DND-41 (cell line): ENCODE results near the gene KLF6.

Source experiments
- ATAC-seq: fragments of 200-7000 bp; cut with Tn5 transposase; 3 replicates; pipeline ENCODE4 v1.9.1; 2021; ENCODE audit warnings: low read depth; ENCODE audit not compliant: insufficient read depth
- DNase-seq: peaks from one replicate; pipeline ENCODE4 v3.0.0-alpha.2; 2020
- H2AFZ ChIP-seq: 2 replicates; pipeline ENCODE4 v1.6.0; 2012; ENCODE audit warnings: low read depth, low read length
- H3K27ac ChIP-seq: 2 replicates; pipeline ENCODE4 v1.5.1; 2012; ENCODE audit warnings: low read length, inconsistent platforms
- H3K27me3 ChIP-seq: fragments of 200-600 bp; sonication (generic); 2 replicates; pipeline ENCODE4 v1.6.0; 2012; ENCODE audit warnings: low read length, mild to moderate bottlenecking, inconsistent platforms; ENCODE audit not compliant: insufficient read depth, poor library complexity
- H3K36me3 ChIP-seq: 2 replicates; pipeline ENCODE4 v1.5.1; 2012; ENCODE audit warnings: low read length, inconsistent platforms; ENCODE audit not compliant: insufficient read depth
- H3K4me1 ChIP-seq: 2 replicates; pipeline ENCODE4 v1.5.1; 2012; ENCODE audit warnings: mild to moderate bottlenecking, low read length; ENCODE audit not compliant: insufficient read depth
- H3K4me2 ChIP-seq: 2 replicates; pipeline ENCODE4 v1.6.0; 2012; ENCODE audit warnings: mild to moderate bottlenecking, moderate library complexity, low read length, inconsistent platforms; ENCODE audit not compliant: insufficient read depth
- H3K4me3 ChIP-seq, 2 experiments: fragments of 200-600 bp in 1 of 2; shearing (Covaris generic) in 1 of 2; 2 replicates each; pipeline ENCODE4 v1.5.1; 2012 to 2016; ENCODE audit warnings: inconsistent platforms in 2 of 2, low read length in 2 of 2, mild to moderate bottlenecking in 2 of 2, low read depth in 1 of 2, moderate library complexity in 1 of 2
- H3K79me2 ChIP-seq: 2 replicates; pipeline ENCODE4 v1.6.0; 2012; ENCODE audit warnings: low read length, inconsistent platforms; ENCODE audit not compliant: insufficient read depth
- H3K9ac ChIP-seq: 2 replicates; pipeline ENCODE4 v1.6.0; 2012; ENCODE audit warnings: low read depth, mild to moderate bottlenecking, inconsistent platforms, low read length, moderate library complexity
- H3K9me3 ChIP-seq: 2 replicates; pipeline ENCODE4 v1.5.1; 2012; ENCODE audit warnings: low read length, moderate library complexity, mild to moderate bottlenecking, inconsistent platforms; ENCODE audit not compliant: insufficient read depth, severe bottlenecking
- H4K20me1 ChIP-seq: 2 replicates; pipeline ENCODE4 v1.6.0; 2012; ENCODE audit warnings: low read length; ENCODE audit not compliant: insufficient read depth
- EZH2 ChIP-seq: IDR thresholded peaks from 3 replicates; pipeline ENCODE4 v1.6.1; 2012; ENCODE audit warnings: borderline replicate concordance, low read depth, mild to moderate bottlenecking, moderate library complexity, low read length, inconsistent platforms; ENCODE audit not compliant: severe bottlenecking
- TF ChIP-seq, protein P1 (sequence below): IDR thresholded peaks from 2 replicates; pipeline ENCODE4 v1.5.1; 2012; ENCODE audit warnings: borderline replicate concordance, low read length, moderate library complexity, mild to moderate bottlenecking; ENCODE audit not compliant: poor library complexity, severe bottlenecking; ENCODE audit errors: extremely low read depth

KLF6 gene

DNA sequence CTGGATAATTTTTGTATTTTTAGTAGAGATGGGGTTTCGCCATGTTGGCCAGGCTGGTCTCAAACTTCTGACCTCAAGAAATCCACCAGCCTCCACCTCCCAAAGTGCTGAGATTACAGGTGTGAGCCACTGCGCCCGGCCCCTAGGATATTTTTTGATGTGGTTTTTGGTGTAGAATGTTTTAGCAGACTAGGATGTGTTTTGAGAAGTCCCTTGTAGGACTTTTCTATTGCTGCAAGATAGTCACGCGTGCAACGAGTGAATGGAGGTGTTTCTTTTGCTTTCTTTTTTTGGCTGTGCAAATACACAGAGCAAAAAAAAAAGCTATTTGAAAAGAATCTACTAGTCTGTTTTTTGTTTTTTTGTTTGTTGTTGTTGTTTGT, 29.8 kb upstream of the KLF6 start:
- Histone ChIP-seq H2AFZ (no peak overlapping the region), H3K9me3 (no peaks in the 10 kb centered on the region), H3K4me1 (peaks cover 62% of the 10 kb centered on the region), H3K27ac (peak overlapping the region; percentile 29; the same call in 1 of the 2 replicates), H3K9ac (no peak overlapping the region), H3K27me3 (no peaks in the 10 kb centered on the region), H3K79me2 (peaks cover 3% of the 10 kb centered on the region; the same call in 1 of the 2 replicates), H3K36me3 (no peaks in the 10 kb centered on the region), H4K20me1 (no peaks in the 10 kb centered on the region), H3K4me2 (no peak overlapping the region), H3K4me3 (no peak overlapping the region)
- DNase-seq (peak; percentile 67), ATAC-seq (no peak)
- TF ChIP-seq, protein P1, sequence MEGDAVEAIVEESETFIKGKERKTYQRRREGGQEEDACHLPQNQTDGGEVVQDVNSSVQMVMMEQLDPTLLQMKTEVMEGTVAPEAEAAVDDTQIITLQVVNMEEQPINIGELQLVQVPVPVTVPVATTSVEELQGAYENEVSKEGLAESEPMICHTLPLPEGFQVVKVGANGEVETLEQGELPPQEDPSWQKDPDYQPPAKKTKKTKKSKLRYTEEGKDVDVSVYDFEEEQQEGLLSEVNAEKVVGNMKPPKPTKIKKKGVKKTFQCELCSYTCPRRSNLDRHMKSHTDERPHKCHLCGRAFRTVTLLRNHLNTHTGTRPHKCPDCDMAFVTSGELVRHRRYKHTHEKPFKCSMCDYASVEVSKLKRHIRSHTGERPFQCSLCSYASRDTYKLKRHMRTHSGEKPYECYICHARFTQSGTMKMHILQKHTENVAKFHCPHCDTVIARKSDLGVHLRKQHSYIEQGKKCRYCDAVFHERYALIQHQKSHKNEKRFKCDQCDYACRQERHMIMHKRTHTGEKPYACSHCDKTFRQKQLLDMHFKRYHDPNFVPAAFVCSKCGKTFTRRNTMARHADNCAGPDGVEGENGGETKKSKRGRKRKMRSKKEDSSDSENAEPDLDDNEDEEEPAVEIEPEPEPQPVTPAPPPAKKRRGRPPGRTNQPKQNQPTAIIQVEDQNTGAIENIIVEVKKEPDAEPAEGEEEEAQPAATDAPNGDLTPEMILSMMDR, result no peak
- TF ChIP-seq EZH2, result no peak

DNA sequence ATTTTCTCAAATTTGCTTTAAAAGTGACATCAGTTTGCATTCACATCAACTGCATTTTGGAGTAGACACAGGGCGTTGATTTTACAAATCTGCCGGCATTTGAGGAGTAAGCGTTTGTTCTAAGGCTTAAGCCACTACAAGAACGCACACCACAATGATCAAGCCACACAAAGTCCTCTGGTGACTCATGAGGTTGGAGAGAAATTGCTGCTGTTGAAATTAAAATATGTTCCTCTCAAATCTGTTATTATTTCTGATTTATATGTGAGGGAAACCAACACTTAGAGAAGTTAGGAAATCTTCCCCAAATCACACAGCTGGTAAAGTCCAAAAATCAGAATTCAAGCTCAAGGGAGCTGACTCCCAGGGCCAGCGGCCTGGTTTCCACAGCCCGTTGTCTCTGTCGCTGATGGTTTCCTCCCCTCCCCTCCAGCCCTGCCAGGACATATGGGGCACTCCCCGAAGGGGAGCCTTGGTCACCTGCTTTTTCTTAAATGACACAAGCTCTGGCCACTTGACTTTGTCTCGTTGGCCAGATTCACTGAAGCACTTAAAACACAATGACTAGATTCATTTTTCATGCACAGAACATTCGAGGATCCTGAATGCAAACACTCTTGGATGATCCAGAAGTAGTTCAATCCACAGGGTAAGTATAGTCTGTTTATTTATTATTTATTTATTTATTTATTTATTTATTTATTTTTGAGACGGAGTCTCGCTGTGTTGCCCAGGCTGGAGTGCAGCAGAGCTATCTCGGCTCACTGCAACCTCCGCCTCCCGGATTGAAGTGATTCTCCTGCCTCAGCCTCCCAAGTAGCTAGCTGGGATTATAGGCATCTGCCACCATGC, 29.2 kb upstream of the KLF6 start:
- H3K9ac ChIP-seq, result no peak overlapping the region
- no peaks in the 10 kb centered on the region for H3K9me3 ChIP-seq
- H3K36me3 ChIP-seq, result no peaks in the 10 kb centered on the region
- peaks cover 68% of the 10 kb centered on the region for H3K4me1 ChIP-seq
- H3K27me3 ChIP-seq, result no peaks in the 10 kb centered on the region
- no peaks in the 10 kb centered on the region for H4K20me1 ChIP-seq
- no peak overlapping the region for H3K4me2 ChIP-seq
- H2AFZ ChIP-seq, result no peak overlapping the region
- peak overlapping the region; percentile 48 for H3K27ac ChIP-seq
- peaks cover 3% of the 10 kb centered on the region; the same call in 1 of the 2 replicates for H3K79me2 ChIP-seq
- no peak overlapping the region for H3K4me3 ChIP-seq
- ATAC-seq, result no peak
- TF ChIP-seq, protein P1, result no peak
- TF ChIP-seq EZH2, result no peak
- DNase-seq, result no peak

DNA sequence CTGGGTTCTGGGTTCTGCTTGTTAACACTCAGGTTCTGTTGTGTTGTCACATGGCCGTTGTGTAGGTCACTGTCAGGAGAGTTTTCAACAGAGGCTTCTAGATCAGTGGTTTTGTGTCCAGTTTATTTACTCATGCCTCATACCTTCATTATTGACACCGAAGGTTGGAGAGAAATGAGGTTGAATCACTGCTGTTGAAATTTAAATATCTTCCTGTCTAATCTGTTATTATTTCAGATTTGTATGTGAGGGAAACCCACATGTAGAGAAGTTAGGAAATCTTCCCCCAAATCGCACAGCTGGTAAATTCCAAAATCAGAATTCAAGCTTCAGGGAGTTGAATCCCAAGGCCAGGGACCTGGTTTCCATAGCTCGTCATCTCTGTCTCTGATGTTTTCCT, 28.3 kb upstream of the KLF6 start:
- H3K9me3 ChIP-seq, result no peaks in the 10 kb centered on the region
- DNase-seq (no peak), ATAC-seq (no peak)
- no peaks in the 10 kb centered on the region for H3K27me3 ChIP-seq
- H3K79me2 ChIP-seq, result peaks cover 3% of the 10 kb centered on the region; the same call in 1 of the 2 replicates
- H3K4me2 ChIP-seq, result no peak overlapping the region
- H3K27ac ChIP-seq, result peak overlapping the region; percentile 95
- no peak overlapping the region for H2AFZ ChIP-seq
- H3K36me3 ChIP-seq, result no peaks in the 10 kb centered on the region
- no peak overlapping the region for H3K4me3 ChIP-seq
- no peaks in the 10 kb centered on the region for H4K20me1 ChIP-seq
- TF ChIP-seq, protein P1, result no peak
- no peak for TF ChIP-seq EZH2
- H3K4me1 ChIP-seq, result peaks cover 78% of the 10 kb centered on the region
- H3K9ac ChIP-seq, result no peak overlapping the region; the same call in 1 of the 2 replicates
